Measurements from ENCODE around the gene SLCO3A1.

SLCO3A1 gene

GRCh38 chr15:92152983-92153382 is 299.5 kb downstream of the SLCO3A1 start:
- H3K27ac ChIP-seq (replicated peaks): no peak overlapping the region
- TF ChIP-seq REST (IDR thresholded peaks at IDR 0.05; ENCODE audit: insufficient replicate concordance, low read depth) (no peak), CTCF (IDR thresholded peaks at IDR 0.05; ENCODE audit: insufficient read depth, low read length) (no peak), GABPA (IDR thresholded peaks at IDR 0.05; ENCODE audit: low read depth) (no peak), POLR2AphosphoS5 (IDR thresholded peaks at IDR 0.05; ENCODE audit: low read depth) (no peak), SPI1 (IDR thresholded peaks at IDR 0.05; ENCODE audit: borderline replicate concordance, low read depth) (no peak)
- DNase-seq (ENCODE audit: low read depth in 1 of 2, low spot score in 1 of 2): no peak
- no peak overlapping the region for H3K4me3 ChIP-seq (replicated peaks; ENCODE audit: insufficient read depth, low read length)
- no peaks in the 10 kb centered on the region for H3K27me3 ChIP-seq (ENCODE audit: insufficient read depth, poor library complexity, severe bottlenecking)

- TF ChIP-seq GABPA (IDR thresholded peaks at IDR 0.05; ENCODE audit: low read depth) (no peak), POLR2AphosphoS5 (IDR thresholded peaks at IDR 0.05; ENCODE audit: low read depth) (no peak), REST (IDR thresholded peaks at IDR 0.05; ENCODE audit: insufficient replicate concordance, low read depth) (no peak), SPI1 (IDR thresholded peaks at IDR 0.05; ENCODE audit: borderline replicate concordance, low read depth) (no peak)
- DNase-seq (ENCODE audit: low read depth in 1 of 2, low spot score in 1 of 2): no peak
- H3K4me3 ChIP-seq (replicated peaks; ENCODE audit: insufficient read depth, low read length): no peak overlapping the region
- no peak overlapping the region for H3K27ac ChIP-seq (replicated peaks)
- H3K27me3 ChIP-seq (ENCODE audit: insufficient read depth, poor library complexity, severe bottlenecking): no peaks in the 10 kb centered on the region
These were observed 300.1 kb downstream of the SLCO3A1 start for GRCh38 chr15:92153620-92154019.

GRCh38 chr15:92155934-92156333 is 302.4 kb downstream of the SLCO3A1 start:
- H3K4me3 ChIP-seq (replicated peaks; ENCODE audit: insufficient read depth, low read length): no peak overlapping the region
- no peaks in the 10 kb centered on the region for H3K27me3 ChIP-seq (ENCODE audit: insufficient read depth, poor library complexity, severe bottlenecking)
- TF ChIP-seq POLR2AphosphoS5 (IDR thresholded peaks at IDR 0.05; ENCODE audit: low read depth) (no peak), CTCF (IDR thresholded peaks at IDR 0.05; ENCODE audit: insufficient read depth, low read length) (no peak), REST (IDR thresholded peaks at IDR 0.05; ENCODE audit: insufficient replicate concordance, low read depth) (no peak), SPI1 (IDR thresholded peaks at IDR 0.05; ENCODE audit: borderline replicate concordance, low read depth) (no peak), GABPA (IDR thresholded peaks at IDR 0.05; ENCODE audit: low read depth) (no peak)
- DNase-seq (ENCODE audit: low read depth in 1 of 2, low spot score in 1 of 2): no peak
- no peak overlapping the region for H3K27ac ChIP-seq (replicated peaks)

Data from HL-60 (cell line).